BLaER1 (cell line): ENCODE measurements around the gene SCUBE1.

Source experiments
- H3K27ac ChIP-seq: shearing (Covaris generic); formaldehyde crosslinking; 2 replicates; pipeline ENCODE4 v1.8.1; 2022
- H3K27me3 ChIP-seq: shearing (Covaris generic); formaldehyde crosslinking; 2 replicates; pipeline ENCODE4 v1.8.1; 2022
- H3K36me3 ChIP-seq: shearing (Covaris generic); formaldehyde crosslinking; 2 replicates; pipeline ENCODE4 v1.8.1; 2022
- H3K4me1 ChIP-seq: shearing (Covaris generic); formaldehyde crosslinking; 2 replicates; pipeline ENCODE4 v1.8.1; 2022
- H3K4me2 ChIP-seq: shearing (Covaris generic); formaldehyde crosslinking; 2 replicates; pipeline ENCODE4 v1.8.1; 2022
- H3K4me3 ChIP-seq: shearing (Covaris generic); formaldehyde crosslinking; 2 replicates; pipeline ENCODE4 v1.8.1; 2022
- H3K9ac ChIP-seq: shearing (Covaris generic); formaldehyde crosslinking; 2 replicates; pipeline ENCODE4 v1.8.1; 2022
- H3K9me3 ChIP-seq: shearing (Covaris generic); formaldehyde crosslinking; 2 replicates; pipeline ENCODE4 v1.8.1; 2022
- H4K20me1 ChIP-seq: shearing (Covaris generic); formaldehyde crosslinking; 2 replicates; pipeline ENCODE4 v1.8.1; 2022
- Cebpa-rat ChIP-seq: shearing (Covaris generic); IDR thresholded peaks from 2 replicates; pipeline ENCODE4 v1.8.1; 2022

The SCUBE1 gene

GRCh38 chr22:43384863-43385262 is 41.7 kb upstream of the SCUBE1 start:
- Histone ChIP-seq H4K20me1 (no peaks in the 10 kb centered on the region), H3K36me3 (no peaks in the 10 kb centered on the region), H3K4me2 (no peak overlapping the region), H3K27ac (no peak overlapping the region), H3K4me3 (no peak overlapping the region), H3K4me1 (peaks cover 22% of the 10 kb centered on the region), H3K27me3 (no peaks in the 10 kb centered on the region), H3K9me3 (no peaks in the 10 kb centered on the region), H3K9ac (no peak overlapping the region)
- TF ChIP-seq Cebpa-rat: no peak

- Histone ChIP-seq H3K9ac (no peak overlapping the region), H3K27me3 (no peaks in the 10 kb centered on the region), H4K20me1 (no peaks in the 10 kb centered on the region), H3K36me3 (no peaks in the 10 kb centered on the region), H3K4me2 (peak overlapping the region; percentile 75), H3K27ac (0 out of 2 replicates have a peak overlapping the region, but pooled peaks have one; percentile 39), H3K4me3 (no peak overlapping the region), H3K9me3 (no peaks in the 10 kb centered on the region), H3K4me1 (peaks cover 41% of the 10 kb centered on the region)
- no peak for TF ChIP-seq Cebpa-rat
Measured at GRCh38 chr22:43381693-43382092, 38.5 kb upstream of the SCUBE1 start.

- Histone ChIP-seq H3K4me3 (no peak overlapping the region), H3K27ac (peak overlapping the region; percentile 15; the same call in 1 of the 2 replicates), H3K4me1 (peaks cover 46% of the 10 kb centered on the region), H3K9ac (peak overlapping the region; percentile 25; the same call in 1 of the 2 replicates), H3K4me2 (peak overlapping the region; percentile 80), H3K27me3 (no peaks in the 10 kb centered on the region), H3K9me3 (peaks cover 13% of the 10 kb centered on the region), H3K36me3 (no peaks in the 10 kb centered on the region), H4K20me1 (no peaks in the 10 kb centered on the region)
- no peak for TF ChIP-seq Cebpa-rat
Measured at GRCh38 chr22:43377896-43378704, 34.9 kb upstream of the SCUBE1 start.

GRCh38 chr22:43377548-43377895 is 34.4 kb upstream of the SCUBE1 start:
- TF ChIP-seq Cebpa-rat: no peak
- Histone ChIP-seq H3K4me2 (peak overlapping the region; percentile 80), H3K4me3 (no peak overlapping the region), H3K27ac (no peak overlapping the region), H3K27me3 (no peaks in the 10 kb centered on the region), H3K36me3 (no peaks in the 10 kb centered on the region), H4K20me1 (no peaks in the 10 kb centered on the region), H3K9ac (peak overlapping the region; percentile 25; the same call in 1 of the 2 replicates), H3K4me1 (peaks cover 46% of the 10 kb centered on the region), H3K9me3 (peaks cover 13% of the 10 kb centered on the region)

- TF ChIP-seq Cebpa-rat: no peak
- Histone ChIP-seq H3K4me1 (peaks cover 42% of the 10 kb centered on the region), H4K20me1 (no peaks in the 10 kb centered on the region), H3K4me2 (peak overlapping the region; percentile 80), H3K4me3 (no peak overlapping the region), H3K36me3 (no peaks in the 10 kb centered on the region), H3K27ac (no peak overlapping the region), H3K9ac (no peak overlapping the region; the same call in 1 of the 2 replicates), H3K9me3 (peaks cover 13% of the 10 kb centered on the region), H3K27me3 (no peaks in the 10 kb centered on the region)
Measured at GRCh38 chr22:43376765-43377547, 33.8 kb upstream of the SCUBE1 start.

GRCh38 chr22:43375951-43376455 is 32.8 kb upstream of the SCUBE1 start:
- no peaks in the 10 kb centered on the region for H4K20me1 ChIP-seq
- peaks cover 13% of the 10 kb centered on the region for H3K9me3 ChIP-seq
- H3K36me3 ChIP-seq: no peaks in the 10 kb centered on the region
- TF ChIP-seq Cebpa-rat: no peak
- peaks cover 32% of the 10 kb centered on the region for H3K4me1 ChIP-seq
- H3K4me2 ChIP-seq: 0 out of 2 replicates have a peak overlapping the region, but pooled peaks have one; percentile 80
- no peak overlapping the region for H3K27ac ChIP-seq
- H3K27me3 ChIP-seq: no peaks in the 10 kb centered on the region
- H3K4me3 ChIP-seq: no peak overlapping the region
- no peak overlapping the region for H3K9ac ChIP-seq

GRCh38 chr22:43370036-43370435 is 26.9 kb upstream of the SCUBE1 start:
- Histone ChIP-seq H3K27me3 (no peaks in the 10 kb centered on the region), H3K4me1 (peaks cover 10% of the 10 kb centered on the region), H3K4me2 (no peak overlapping the region), H3K9me3 (peaks cover 10% of the 10 kb centered on the region), H3K27ac (no peak overlapping the region), H3K36me3 (no peaks in the 10 kb centered on the region), H4K20me1 (no peaks in the 10 kb centered on the region), H3K4me3 (no peak overlapping the region), H3K9ac (no peak overlapping the region)
- no peak for TF ChIP-seq Cebpa-rat

- Histone ChIP-seq H3K27ac (no peak overlapping the region), H3K36me3 (no peaks in the 10 kb centered on the region), H3K27me3 (no peaks in the 10 kb centered on the region), H3K4me1 (peaks cover 10% of the 10 kb centered on the region), H3K4me3 (no peak overlapping the region), H3K9ac (no peak overlapping the region), H3K4me2 (no peak overlapping the region), H3K9me3 (no peaks in the 10 kb centered on the region), H4K20me1 (no peaks in the 10 kb centered on the region)
- TF ChIP-seq Cebpa-rat: no peak
Measured at GRCh38 chr22:43365715-43366440, 22.7 kb upstream of the SCUBE1 start.

GRCh38 chr22:43364169-43364435 is 20.9 kb upstream of the SCUBE1 start:
- Histone ChIP-seq H3K9me3 (no peaks in the 10 kb centered on the region), H3K4me1 (no peaks in the 10 kb centered on the region), H4K20me1 (no peaks in the 10 kb centered on the region), H3K27me3 (no peaks in the 10 kb centered on the region), H3K36me3 (no peaks in the 10 kb centered on the region), H3K4me3 (no peak overlapping the region), H3K9ac (no peak overlapping the region), H3K27ac (no peak overlapping the region), H3K4me2 (no peak overlapping the region)
- no peak for TF ChIP-seq Cebpa-rat
